Jurkat, Clone E6-1 (cell line): ENCODE data around the gene CHRNB2.

Experiments used
- DNase-seq: peaks from one replicate; pipeline ENCODE4 v3.0.0-alpha.2; 2011; ENCODE audit warnings: low read depth, low spot score
- H3K4me3 ChIP-seq: 2 replicates; pipeline ENCODE4 v1.5.1; 2011; ENCODE audit warnings: mild to moderate bottlenecking, low read length, control low read depth, moderate library complexity

The CHRNB2 gene

GRCh38 chr1:154550657-154551056, 16.9 kb upstream of the CHRNB2 start:
- DNase-seq: no peak

GRCh38 chr1:154551474-154551873, 16.1 kb upstream of the CHRNB2 start:
- H3K4me3 ChIP-seq: no peak overlapping the region
- DNase-seq: no peak

More at GRCh38 chr1:154550657-154551056, 16.9 kb upstream of the CHRNB2 start:
- no peak overlapping the region for H3K4me3 ChIP-seq

GRCh38 chr1:154552036-154552435, 15.5 kb upstream of the CHRNB2 start:
- H3K4me3 ChIP-seq: no peak overlapping the region
- no peak for DNase-seq

- no peak for DNase-seq
- H3K4me3 ChIP-seq: no peak overlapping the region
These were observed 14.2 kb upstream of the CHRNB2 start for GRCh38 chr1:154553056-154554030.

- DNase-seq: no peak
- H3K4me3 ChIP-seq: no peak overlapping the region
These were observed 11.2 kb upstream of the CHRNB2 start for GRCh38 chr1:154556422-154556821.

- DNase-seq: no peak
- H3K4me3 ChIP-seq: peak overlapping the region; percentile 80
These were observed 10.2 kb upstream of the CHRNB2 start for GRCh38 chr1:154557248-154557938.

- peak within 1 kb of the TSS; percentile 80 for H3K4me3 ChIP-seq
- no peak for DNase-seq
These were observed 9.4 kb upstream of the CHRNB2 start, which contains the start of gene UBE2Q1 for GRCh38 chr1:154557939-154558719. Gene UBE2Q1 (minus strand): TSS chr1:154558662. CDS start chr1:154558553, 109 bp downstream.

GRCh38 chr1:154558720-154559465, 8.7 kb upstream of the CHRNB2 start:
- DNase-seq: peak; percentile 99
- H3K4me3 ChIP-seq: peak overlapping the region; percentile 72

GRCh38 chr1:154559466-154560044, 8.0 kb upstream of the CHRNB2 start:
- peak; percentile 88 for DNase-seq
- H3K4me3 ChIP-seq: peak overlapping the region; percentile 72

- H3K4me3 ChIP-seq: no peak overlapping the region
- no peak for DNase-seq
These were observed 1.7 kb upstream of the CHRNB2 start for GRCh38 chr1:154565876-154566275.

- no peak for DNase-seq
- no peak overlapping the region for H3K4me3 ChIP-seq
These were observed 708 bp downstream of the CHRNB2 start for GRCh38 chr1:154568157-154568815.

- no peak for DNase-seq
- H3K4me3 ChIP-seq: no peak overlapping the region
These were observed 3.8 kb downstream of the CHRNB2 start for GRCh38 chr1:154571244-154571963.

- no peak overlapping the region for H3K4me3 ChIP-seq
- no peak for DNase-seq
These were observed 4.3 kb downstream of the CHRNB2 start for GRCh38 chr1:154571964-154572288.

- H3K4me3 ChIP-seq: no peak overlapping the region
- no peak for DNase-seq
These were observed 5.0 kb downstream of the CHRNB2 start for GRCh38 chr1:154572468-154573167.

GRCh38 chr1:154573168-154573510, 5.6 kb downstream of the CHRNB2 start:
- DNase-seq: no peak

GRCh38 chr1:154574716-154575115, 7.1 kb downstream of the CHRNB2 start:
- H3K4me3 ChIP-seq: no peak overlapping the region
- DNase-seq: no peak

More at GRCh38 chr1:154573168-154573510, 5.6 kb downstream of the CHRNB2 start:
- no peak overlapping the region for H3K4me3 ChIP-seq
